Nephron progenitor cell (in vitro differentiated cells): ENCODE results near the gene BCKDHB.
"Not testable (repeated sequence)": the region's sequence is repeated elsewhere in the genome, so short reads cannot be mapped to it uniquely, and the experiment has no call there.

Experiments
- DNase-seq: peaks from one replicate; pipeline ENCODE4 v3.0.0; 2021
- H3K27ac Mint-ChIP-seq: 2 replicates; pipeline ENCODE4 v1.8.0; 2021; ENCODE audit warnings: mild to moderate bottlenecking, moderate library complexity, mixed read lengths
- H3K27me3 Mint-ChIP-seq: 2 replicates; pipeline ENCODE4 v1.8.0; 2021; ENCODE audit warnings: mild to moderate bottlenecking, low read depth, mixed read lengths; ENCODE audit not compliant: poor library complexity
- H3K36me3 Mint-ChIP-seq: 2 replicates; pipeline ENCODE4 v1.8.0; 2021; ENCODE audit warnings: low read depth, mixed read lengths
- H3K4me1 Mint-ChIP-seq: 2 replicates; pipeline ENCODE4 v1.8.0; 2021; ENCODE audit warnings: mixed read lengths
- H3K4me3 Mint-ChIP-seq: 2 replicates; pipeline ENCODE4 v1.8.0; 2021; ENCODE audit warnings: mild to moderate bottlenecking, moderate library complexity, mixed read lengths
- H3K9me3 Mint-ChIP-seq: 2 replicates; pipeline ENCODE4 v1.8.0; 2021; ENCODE audit warnings: mild to moderate bottlenecking, moderate library complexity, mixed read lengths
- CTCF ChIP-seq: fragments of 200-600 bp; sonication (generic); IDR thresholded peaks from 2 replicates; pipeline ENCODE4 v1.5.0; 2021; ENCODE audit warnings: antibody characterized with exemption

Gene BCKDHB

DNA sequence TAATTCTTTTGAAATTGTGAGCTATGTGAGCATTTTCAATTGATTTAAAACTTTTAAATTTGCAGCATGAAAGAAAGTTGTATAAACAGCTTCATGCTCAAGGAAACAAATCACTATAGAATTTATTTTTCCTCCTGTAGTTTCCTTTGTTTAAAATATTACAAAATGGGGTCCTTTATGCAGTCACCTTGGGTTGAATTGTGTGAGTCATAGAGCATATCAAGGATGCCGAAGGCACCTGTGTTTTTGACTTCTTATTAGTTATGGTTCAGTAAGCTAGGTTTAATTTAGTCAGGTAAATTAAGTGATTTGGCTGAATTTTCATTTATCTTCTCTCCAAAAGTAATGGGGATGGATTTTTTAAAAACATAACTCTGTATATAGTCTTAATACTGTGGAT is 96.8 kb downstream of the BCKDHB start:
- no peak for TF ChIP-seq CTCF
- Mint-ChIP-seq H3K9me3 (no peaks in the 10 kb centered on the region), H3K27ac (no peak overlapping the region), H3K4me1 (no peaks in the 10 kb centered on the region), H3K4me3 (no peak overlapping the region), H3K36me3 (peaks cover 13% of the 10 kb centered on the region), H3K27me3 (peaks cover 3% of the 10 kb centered on the region)
- no peak for DNase-seq

GRCh38 chr6:80205404-80205803 is 98.9 kb downstream of the BCKDHB start:
- H3K27ac Mint-ChIP-seq = no peak overlapping the region
- peaks cover 3% of the 10 kb centered on the region for H3K27me3 Mint-ChIP-seq
- no peak for TF ChIP-seq CTCF
- no peak for DNase-seq
- no peaks in the 10 kb centered on the region for H3K9me3 Mint-ChIP-seq
- H3K4me1 Mint-ChIP-seq = peaks cover 5% of the 10 kb centered on the region
- H3K36me3 Mint-ChIP-seq = peaks cover 13% of the 10 kb centered on the region
- no peak overlapping the region for H3K4me3 Mint-ChIP-seq

- no peaks in the 10 kb centered on the region for H3K9me3 Mint-ChIP-seq
- peaks cover 15% of the 10 kb centered on the region for H3K4me1 Mint-ChIP-seq
- no peak for DNase-seq
- no peak for TF ChIP-seq CTCF
- no peak overlapping the region for H3K4me3 Mint-ChIP-seq
- peaks cover 13% of the 10 kb centered on the region for H3K36me3 Mint-ChIP-seq
- peaks cover 3% of the 10 kb centered on the region for H3K27me3 Mint-ChIP-seq
- no peak overlapping the region for H3K27ac Mint-ChIP-seq
Observed at GRCh38 chr6:80206758-80207157, 100.3 kb downstream of the BCKDHB start.

- peaks cover 10% of the 10 kb centered on the region for H3K36me3 Mint-ChIP-seq
- no peak overlapping the region for H3K4me3 Mint-ChIP-seq
- peaks cover 3% of the 10 kb centered on the region for H3K27me3 Mint-ChIP-seq
- DNase-seq = no peak
- H3K9me3 Mint-ChIP-seq = no peaks in the 10 kb centered on the region
- no peak overlapping the region for H3K27ac Mint-ChIP-seq
- TF ChIP-seq CTCF = no peak
- peaks cover 24% of the 10 kb centered on the region for H3K4me1 Mint-ChIP-seq
Observed at GRCh38 chr6:80209430-80209829, 103.0 kb downstream of the BCKDHB start.

- H3K9me3 Mint-ChIP-seq = no peaks in the 10 kb centered on the region
- peaks cover 3% of the 10 kb centered on the region for H3K27me3 Mint-ChIP-seq
- no peaks in the 10 kb centered on the region for H3K36me3 Mint-ChIP-seq
- peaks cover 24% of the 10 kb centered on the region for H3K4me1 Mint-ChIP-seq
- no peak overlapping the region for H3K4me3 Mint-ChIP-seq
- no peak for TF ChIP-seq CTCF
- no peak for DNase-seq
- peak overlapping the region; percentile 87 for H3K27ac Mint-ChIP-seq
Observed at GRCh38 chr6:80210618-80211017, 104.1 kb downstream of the BCKDHB start.

GRCh38 chr6:80211286-80211685 is 104.8 kb downstream of the BCKDHB start:
- no peak overlapping the region for H3K27ac Mint-ChIP-seq
- H3K4me1 Mint-ChIP-seq = peaks cover 24% of the 10 kb centered on the region
- H3K36me3 Mint-ChIP-seq = no peaks in the 10 kb centered on the region
- no peak for DNase-seq
- peaks cover 3% of the 10 kb centered on the region for H3K27me3 Mint-ChIP-seq
- no peaks in the 10 kb centered on the region for H3K9me3 Mint-ChIP-seq
- no peak for TF ChIP-seq CTCF
- H3K4me3 Mint-ChIP-seq = no peak overlapping the region

- not testable (repeated sequence) for H3K27ac Mint-ChIP-seq, H3K27me3 Mint-ChIP-seq, DNase-seq, H3K4me3 Mint-ChIP-seq, H3K36me3 Mint-ChIP-seq, H3K9me3 Mint-ChIP-seq
- H3K4me1 Mint-ChIP-seq = peaks cover 24% of the 10 kb centered on the region
Observed at GRCh38 chr6:80211890-80212289, 105.4 kb downstream of the BCKDHB start.
